HepG2 (cell line): ENCODE data around the gene FRK. TPM values are rescaled to one million over a fixed set of nuclear protein-coding genes. Genes with fewer than 3 reads are reported as not detected.

Experiments
- ARNT ChIP-seq: fragments of 450-650 bp; IDR thresholded peaks from 2 replicates; pipeline ENCODE4 v1.6.1; 2017
- GATA4 ChIP-seq: sonication (generic); IDR thresholded peaks from 2 replicates; pipeline ENCODE4 v1.6.1; 2016; ENCODE audit warnings: antibody characterized with exemption, low read depth, borderline replicate concordance
- HOXA5 ChIP-seq: sonication (generic); formaldehyde crosslinking; IDR thresholded peaks from 2 replicates; pipeline ENCODE4 v1.4.0; 2020; ENCODE audit warnings: missing genetic modification reagents
- IKZF1 ChIP-seq: fragments of 450-650 bp; IDR thresholded peaks from 2 replicates; pipeline ENCODE4 v1.7.1; 2016
- KLF12 ChIP-seq: sonication (generic); formaldehyde crosslinking; IDR thresholded peaks from 2 replicates; pipeline ENCODE4 v1.4.0; 2020; ENCODE audit warnings: missing genetic modification reagents, borderline replicate concordance
- MAFG ChIP-seq: sonication (generic); formaldehyde crosslinking; IDR thresholded peaks from 2 replicates; pipeline ENCODE4 v1.5.1; 2020; ENCODE audit warnings: mild to moderate bottlenecking, missing genetic modification reagents
- NAIF1 ChIP-seq: sonication (generic); formaldehyde crosslinking; IDR thresholded peaks from 2 replicates; pipeline ENCODE4 v1.5.0; 2020; ENCODE audit warnings: mild to moderate bottlenecking, missing genetic modification reagents, borderline replicate concordance
- NONO ChIP-seq, 2 experiments: fragments of 450-650 bp in 1 of 2; sonication (generic) in 1 of 2; formaldehyde crosslinking in 1 of 2; IDR thresholded peaks in 1 of 2; conservative IDR thresholded peaks in 1 of 2; 2 replicates each; pipeline versions ENCODE4 v1.6.1 to v1.8.0; 2017 to 2022; ENCODE audit warnings: mild to moderate bottlenecking in 1 of 2, missing genetic modification reagents in 1 of 2, moderate library complexity in 1 of 2
- NR1H2 ChIP-seq: sonication (generic); formaldehyde crosslinking; IDR thresholded peaks from 2 replicates; pipeline ENCODE4 v1.8.1; 2022; ENCODE audit warnings: low read depth, missing genetic modification reagents, borderline replicate concordance
- NR2F6 ChIP-seq, 2 experiments: IDR thresholded peaks; 2 replicates each; pipeline ENCODE4 v1.6.1; 2016; ENCODE audit warnings: antibody characterized with exemption in 1 of 2, mild to moderate bottlenecking in 1 of 2
- PAWR ChIP-seq: sonication (generic); formaldehyde crosslinking; IDR thresholded peaks from 2 replicates; pipeline ENCODE4 v1.4.0; 2020; ENCODE audit warnings: missing genetic modification reagents, mild to moderate bottlenecking, borderline replicate concordance
- PLRG1 ChIP-seq: fragments of 450-650 bp; conservative IDR thresholded peaks from 2 replicates; pipeline ENCODE4 v1.6.1; 2016
- SMARCC2 ChIP-seq: fragments of 450-650 bp; IDR thresholded peaks from 2 replicates; pipeline ENCODE4 v1.6.1; 2017; ENCODE audit warnings: antibody characterized with exemption, mild to moderate bottlenecking
- THYN1 ChIP-seq: sonication (generic); formaldehyde crosslinking; IDR thresholded peaks from 2 replicates; pipeline ENCODE4 v1.8.1; 2023; ENCODE audit warnings: low read depth, mild to moderate bottlenecking, moderate library complexity, missing genetic modification reagents, borderline replicate concordance
- XBP1 ChIP-seq: sonication (generic); formaldehyde crosslinking; IDR thresholded peaks from 2 replicates; pipeline ENCODE4 v1.5.0; 2020; ENCODE audit warnings: missing genetic modification reagents
- YEATS2 ChIP-seq: sonication (generic); formaldehyde crosslinking; IDR thresholded peaks from 2 replicates; pipeline ENCODE4 v1.4.0; 2020; ENCODE audit warnings: missing genetic modification reagents, borderline replicate concordance
- ZBTB33 ChIP-seq: sonication (generic); formaldehyde crosslinking; IDR thresholded peaks from 2 replicates; pipeline ENCODE4 v1.4.0; 2020; ENCODE audit warnings: missing genetic modification reagents
- ZBTB38 ChIP-seq: sonication (generic); formaldehyde crosslinking; IDR thresholded peaks from 2 replicates; pipeline ENCODE4 v1.5.1; 2020; ENCODE audit warnings: mild to moderate bottlenecking, missing genetic modification reagents
- ZIK1 ChIP-seq: sonication (generic); formaldehyde crosslinking; IDR thresholded peaks from 2 replicates; pipeline ENCODE4 v1.5.0; 2020; ENCODE audit warnings: mild to moderate bottlenecking, low read depth, missing genetic modification reagents, borderline replicate concordance
- ZNF138 ChIP-seq: sonication (generic); formaldehyde crosslinking; IDR thresholded peaks from 2 replicates; pipeline ENCODE4 v1.5.0; 2020; ENCODE audit warnings: mild to moderate bottlenecking, low read depth, missing genetic modification reagents
- ZNF207 ChIP-seq: fragments of 450-650 bp; IDR thresholded peaks from 2 replicates; pipeline ENCODE4 v1.6.1; 2016; ENCODE audit warnings: antibody characterized with exemption, borderline replicate concordance
- ZNF232 ChIP-seq: sonication (generic); formaldehyde crosslinking; IDR thresholded peaks from 2 replicates; pipeline ENCODE4 v1.4.0; 2020; ENCODE audit warnings: missing genetic modification reagents, borderline replicate concordance
- ZNF263 ChIP-seq: sonication (generic); formaldehyde crosslinking; IDR thresholded peaks from 2 replicates; pipeline ENCODE4 v1.4.0; 2020; ENCODE audit warnings: missing genetic modification reagents
- ZNF567 ChIP-seq: sonication (generic); formaldehyde crosslinking; IDR thresholded peaks from 2 replicates; pipeline ENCODE4 v1.8.1; 2023; ENCODE audit warnings: mild to moderate bottlenecking, missing genetic modification reagents, borderline replicate concordance
- ZNF576 ChIP-seq: sonication (generic); formaldehyde crosslinking; IDR thresholded peaks from 2 replicates; pipeline ENCODE4 v1.4.0; 2020; ENCODE audit warnings: mild to moderate bottlenecking, missing genetic modification reagents
- ZNF580 ChIP-seq: IDR thresholded peaks from 2 replicates; pipeline ENCODE4 v1.6.1; 2016; ENCODE audit warnings: low read depth, borderline replicate concordance
- ZNF704 ChIP-seq: sonication (generic); formaldehyde crosslinking; IDR thresholded peaks from 2 replicates; pipeline ENCODE4 v1.8.1; 2023; ENCODE audit warnings: mild to moderate bottlenecking, inconsistent platforms, moderate library complexity, missing genetic modification reagents, borderline replicate concordance
- ZNF720 ChIP-seq: sonication (generic); formaldehyde crosslinking; IDR thresholded peaks from 2 replicates; pipeline ENCODE4 v1.4.0; 2020; ENCODE audit warnings: missing genetic modification reagents
- polyA plus RNA-seq, 8 experiments: library from polyadenylated mRNA; depleted of rRNA in 3 of 8; stranded (reverse) in 7 of 8; unstranded in 1 of 8; fragments of >200 nt; fragmentation: Illumina TruSeq in 4 of 8; extraction: Trizol in 4 of 8; gene quantifications; 2 replicates each; pipeline versions ENCODE4 v1.2.1 to v1.2.3, GENCODE V29; 2011 to 2016; ENCODE audit warnings: low read depth in 4 of 8, missing spikeins in 1 of 8, mixed read lengths in 1 of 8; ENCODE audit not compliant: insufficient read depth in 1 of 8
- total RNA-seq, 5 experiments: library from RNA; depleted of rRNA; stranded (reverse); fragments of >200 nt; fragmentation: Illumina TruSeq; extraction: Trizol; gene quantifications; 2 replicates each; pipeline ENCODE4 v1.2.3, GENCODE V29; 2016; ENCODE audit warnings: low read depth in 1 of 5

Gene FRK
- total and polyA plus RNA-seq, 2 of the 13 experiments (the other 11 are each of a cell fraction or from before 2014, with no cell fraction given): 1.3 to 2.9 TPM

GRCh38 chr6:116100419-116101301 lies 40.0 kb upstream of the FRK start, which contains the start of gene NT5DC1 (continued):
- peak; percentile 92; the same call in 1 of the 2 replicates for TF ChIP-seq ZNF576 (CRISPR knock-in tag)
- TF ChIP-seq GATA4: no peak
- no peak for TF ChIP-seq NONO (IDR thresholded peaks at IDR 0.05)
- TF ChIP-seq NONO (CRISPR knock-in tag; conservative IDR thresholded peaks at IDR 0.05): peak; percentile 97
- no peak for TF ChIP-seq ZNF567
- TF ChIP-seq ZNF580 (CRISPR knock-in tag): peak; percentile 50; the same call in 1 of the 2 replicates
- TF ChIP-seq ZIK1 (CRISPR knock-in tag): peak; percentile 95
- TF ChIP-seq ZNF704 (CRISPR knock-in tag): peak; percentile 99
- no peak for TF ChIP-seq IKZF1
- TF ChIP-seq ZNF263 (CRISPR knock-in tag): peak; percentile 99
- peak; percentile 40; the same call in 1 of the 2 replicates for TF ChIP-seq XBP1 (CRISPR knock-in tag)
- peak; percentile 85 for TF ChIP-seq ZNF138 (CRISPR knock-in tag)
- TF ChIP-seq YEATS2: peak; percentile 87
- TF ChIP-seq ZNF207: no peak
- no peak; the same call in 1 of the 2 replicates for TF ChIP-seq PAWR
- peak; percentile 53 for TF ChIP-seq ZBTB33 (CRISPR knock-in tag)
- no peak for TF ChIP-seq NR1H2
- TF ChIP-seq SMARCC2: no peak
- TF ChIP-seq ARNT: no peak
- no peak for TF ChIP-seq MAFG (CRISPR knock-in tag)
- TF ChIP-seq NR2F6 (IDR thresholded peaks at IDR 0.05): no peak; the same call in 1 of the 2 replicates
- peak; percentile 40; the same call in 1 of the 2 replicates for TF ChIP-seq NR2F6 (CRISPR knock-in tag; IDR thresholded peaks at IDR 0.05)
- peak; percentile 96 for TF ChIP-seq HOXA5 (CRISPR knock-in tag)
- peak; percentile 94 for TF ChIP-seq KLF12 (CRISPR knock-in tag)
- TF ChIP-seq ZBTB38: peak; percentile 91
- no peak for TF ChIP-seq THYN1 (CRISPR knock-in tag)
- peak; percentile 94 for TF ChIP-seq NAIF1
- peak; percentile 90 for TF ChIP-seq ZNF232
- TF ChIP-seq PLRG1: no peak
- no peak for TF ChIP-seq ZNF720 (CRISPR knock-in tag)
